GM21447 (cell line): ENCODE measurements around the gene ZNF282.
"Not testable (repeated sequence)": the region's sequence is repeated elsewhere in the genome, so short reads cannot be mapped to it uniquely, and the experiment has no call there.

Experiments
- ATAC-seq: cut with Tn5 transposase; IDR thresholded peaks from one replicate; pipeline ENCODE4 v1.9.1; 2021; ENCODE audit not compliant: unreplicated experiment

The ZNF282 gene

DNA sequence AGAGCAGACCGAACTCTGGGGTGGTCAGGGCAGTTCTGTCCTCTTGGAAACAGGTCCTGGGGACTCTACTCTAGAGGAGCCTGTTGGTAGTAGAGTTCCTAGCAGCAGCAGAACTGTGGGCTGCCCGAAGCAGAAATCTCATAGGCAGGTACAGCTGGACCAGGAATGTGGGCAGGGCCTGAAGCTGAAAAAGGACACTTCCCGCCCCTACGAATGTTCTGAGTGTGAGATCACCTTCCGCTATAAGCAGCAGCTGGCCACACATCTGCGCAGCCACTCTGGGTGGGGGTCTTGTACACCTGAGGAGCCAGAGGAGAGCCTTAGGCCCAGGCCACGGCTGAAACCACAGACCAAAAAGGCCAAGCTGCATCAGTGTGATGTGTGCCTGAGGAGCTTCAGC is 58.3 kb downstream of the ZNF282 start:
- ATAC-seq = no peak

- no peak for ATAC-seq
These were observed 59.0 kb downstream of the ZNF282 start for GRCh38 chr7:149254181-149254858.

GRCh38 chr7:149255174-149255573 is 59.8 kb downstream of the ZNF282 start:
- no peak for ATAC-seq

DNA sequence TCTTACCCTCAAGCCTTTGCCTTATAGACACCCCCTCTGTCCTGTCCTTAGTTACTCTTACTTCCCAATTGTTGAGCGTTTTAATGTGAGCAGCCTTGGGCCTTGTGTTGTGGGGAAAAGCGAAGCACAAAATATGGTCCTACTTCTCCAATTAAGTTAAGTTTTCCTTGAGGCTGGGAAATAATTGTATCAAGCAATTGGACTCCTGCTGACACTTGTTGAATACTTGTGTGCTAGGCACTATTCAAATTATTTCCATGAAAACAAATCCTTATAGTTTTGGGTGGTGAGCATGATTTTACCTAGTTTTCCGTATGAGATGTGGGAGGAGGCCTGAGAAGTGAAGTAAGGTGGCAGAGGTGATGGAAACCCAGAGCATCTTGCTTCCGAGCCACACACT is 61.2 kb downstream of the ZNF282 start:
- no peak for ATAC-seq

DNA sequence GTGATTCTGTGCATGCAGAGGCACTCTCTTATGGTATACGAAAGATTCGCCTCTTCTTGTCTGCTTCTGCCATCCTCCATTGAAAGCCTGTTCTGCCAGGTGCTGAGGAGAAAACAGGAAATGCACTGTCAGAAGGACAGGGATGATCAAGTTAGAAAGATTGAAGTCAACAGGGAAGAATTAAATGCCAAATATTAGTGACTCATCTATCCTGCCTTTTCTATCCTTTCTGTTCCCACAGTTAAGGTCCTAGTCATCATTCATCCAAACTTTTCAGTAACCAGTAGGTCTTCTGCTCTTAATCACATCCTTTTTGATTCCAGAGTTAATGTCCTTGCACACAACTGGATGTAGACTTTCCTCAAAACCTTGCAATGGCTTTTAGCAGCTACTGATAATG is 61.8 kb downstream of the ZNF282 start:
- ATAC-seq = no peak

DNA sequence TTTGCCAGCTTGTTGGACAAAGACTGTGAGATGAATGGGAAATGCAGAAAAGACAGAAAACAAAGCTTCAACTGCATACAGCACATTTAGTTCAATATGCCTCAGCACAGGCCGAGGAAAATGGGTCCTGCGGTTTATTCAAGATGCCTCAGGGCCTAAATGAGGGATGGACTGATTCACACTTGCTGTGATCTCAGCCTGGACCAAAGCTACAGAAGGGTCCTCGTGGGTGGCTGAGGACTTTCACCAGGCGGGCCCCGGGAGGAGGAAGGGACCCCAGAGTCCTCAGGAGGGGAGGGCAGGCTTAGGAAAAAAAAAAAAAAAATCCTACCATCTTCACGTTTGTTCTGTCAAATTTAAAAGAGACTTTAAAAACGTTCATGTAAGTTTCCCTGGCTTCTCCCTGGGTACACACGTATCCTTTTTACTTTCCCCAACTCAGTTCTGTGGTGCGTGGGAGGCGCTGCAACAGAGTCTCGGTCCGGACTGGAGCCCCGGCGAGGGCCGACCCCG is 66.0 kb downstream of the ZNF282 start:
- ATAC-seq = peak; percentile 5

- ATAC-seq = peak; percentile 80
These were observed 66.7 kb downstream of the ZNF282 start, which contains the start of gene ZNF783 for GRCh38 chr7:149261829-149262617. ZNF783 (plus strand) TSS chr7:149262196; CDS start chr7:149262334, 138 bp downstream.

GRCh38 chr7:149266451-149266850 is 71.1 kb downstream of the ZNF282 start:
- ATAC-seq = no peak

DNA sequence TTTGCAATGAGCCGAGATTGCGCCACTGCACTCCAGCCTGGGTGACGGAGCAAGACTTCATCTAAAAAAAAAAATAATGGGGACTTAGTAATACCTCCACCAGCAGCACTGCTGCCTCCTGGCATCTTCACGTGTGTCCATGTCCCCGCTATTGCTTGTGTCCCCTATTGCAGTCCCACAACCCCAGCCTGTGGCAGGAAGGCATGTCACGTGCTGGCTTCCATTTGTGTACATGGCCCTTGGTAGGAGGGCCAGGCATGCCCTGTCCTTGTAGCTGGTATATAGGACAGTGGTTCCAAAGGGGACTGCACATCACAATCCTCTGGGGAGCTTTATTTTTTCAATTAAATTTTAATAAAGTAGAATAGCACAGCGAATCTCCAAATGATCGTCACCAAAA is 72.4 kb downstream of the ZNF282 start:
- no peak for ATAC-seq

DNA sequence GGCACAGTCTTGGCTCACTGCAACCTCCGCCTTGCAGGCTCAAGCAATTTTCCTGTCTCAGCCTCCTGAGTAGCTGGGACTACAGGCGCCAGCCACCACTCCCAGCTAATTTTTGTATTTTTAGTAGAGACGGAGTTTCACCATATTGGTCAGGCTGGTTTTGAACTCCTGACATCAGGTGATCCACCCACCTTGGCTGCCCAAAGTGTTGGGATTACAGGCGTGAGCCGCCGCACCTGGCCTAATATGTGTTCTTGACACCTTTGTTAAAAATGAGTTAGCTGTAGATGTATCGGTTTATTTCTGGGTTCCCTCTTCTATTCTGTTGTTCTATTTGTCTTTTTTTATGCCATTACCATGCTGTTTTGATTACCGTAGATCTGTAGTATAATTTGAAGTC is 79.1 kb downstream of the ZNF282 start:
- not testable (repeated sequence) for ATAC-seq
